ENCODE results near the gene OR2A2. TPM values are rescaled to one million over a fixed set of nuclear protein-coding genes. Genes with fewer than 3 reads are reported as not detected.

Gene OR2A2
- total and polyA plus RNA-seq, 2 donors (not counting 1 experiment from before 2014, with no cell fraction given), result not detected

GRCh38 chr7:144113651-144114050 lies 4.3 kb downstream of the OR2A2 start:
- no peak overlapping the region for H3K4me3 ChIP-seq (ENCODE audit: control extremely low read depth in 1 of 5, extremely low read depth in 1 of 5, insufficient read depth in 1 of 5, low read depth in 2 of 5, low read length in 4 of 5)
- ATAC-seq (ENCODE audit: low read depth) (no peak), DNase-seq (no peak)
- H3K36me3 ChIP-seq (replicated peaks in 1 of 2; ENCODE audit: control extremely low read depth in 1 of 2, control insufficient read depth in 1 of 2, extremely low read depth in 1 of 2, insufficient read depth in 2 of 2, low read length in 1 of 2), result no peaks in the 10 kb centered on the region
- Mint-ChIP-seq H3K4me1 (no peaks in the 10 kb centered on the region), H3K9me3 (ENCODE audit: insufficient read depth) (no peaks in the 10 kb centered on the region), H3K4me3 (no peak overlapping the region), H3K27ac (no peak overlapping the region), H3K27me3 (peaks cover 15% of the 10 kb centered on the region)
- no peaks in the 10 kb centered on the region for H3K79me2 ChIP-seq (ENCODE audit: control insufficient read depth, insufficient read depth, low read length)
- no peak for TF ChIP-seq EZH2 (IDR thresholded peaks at IDR 0.05; ENCODE audit: borderline replicate concordance, insufficient read depth, low read depth, low read length, poor library complexity, severe bottlenecking)
- TF ChIP-seq CTCF (IDR thresholded peaks at IDR 0.05), result no peak
- ChIA-PET POLR2A (no interaction called here), CTCF (interaction anchor here (0.5 to 1.3 kb wide), 2 partner anchors 14 to 38 kb away, joined by 3 to 4 read pairs; no protein-coding TSS in a partner anchor)
- no peak overlapping the region for H3K9ac ChIP-seq (ENCODE audit: low read length)
- H3K27ac ChIP-seq (ENCODE audit: low read length in 2 of 2), result no peak overlapping the region
- intact Hi-C loops (cut with micrococcal nuclease), result no loop called here
- no peaks in the 10 kb centered on the region for H3K9me3 ChIP-seq (ENCODE audit: control extremely low read depth in 1 of 3, control insufficient read depth in 2 of 3, insufficient read depth in 1 of 3, low read length in 2 of 3)
- H3K4me1 ChIP-seq (ENCODE audit: control insufficient read depth in 2 of 2, insufficient read depth in 2 of 2, low read length in 2 of 2), result no peaks in the 10 kb centered on the region
- no peaks in the 10 kb centered on the region for H3K27me3 ChIP-seq (replicated peaks in 1 of 4; ENCODE audit: control extremely low read depth in 1 of 4, control insufficient read depth in 3 of 4, insufficient read depth in 4 of 4, low read length in 3 of 4)
- WGBS (ENCODE audit: insufficient coverage), result no CpG with 5 or more reads among the region's 1 CpG
- no peak overlapping the region for H3K4me2 ChIP-seq (replicated peaks; ENCODE audit: low read depth, low read length, poor library complexity, severe bottlenecking)
- no peaks in the 10 kb centered on the region for H4K20me1 ChIP-seq (ENCODE audit: control insufficient read depth, insufficient read depth, low read length, poor library complexity, severe bottlenecking)
- H2AFZ ChIP-seq (ENCODE audit: insufficient read depth, low read depth, low read length, poor library complexity, severe bottlenecking), result no peak overlapping the region

- no peaks in the 10 kb centered on the region for H3K4me1 ChIP-seq (ENCODE audit: control insufficient read depth in 2 of 2, insufficient read depth in 2 of 2, low read length in 2 of 2)
- no peak overlapping the region for H3K4me2 ChIP-seq (replicated peaks; ENCODE audit: low read depth, low read length, poor library complexity, severe bottlenecking)
- Mint-ChIP-seq H3K9me3 (ENCODE audit: insufficient read depth) (no peaks in the 10 kb centered on the region), H3K4me1 (no peaks in the 10 kb centered on the region), H3K27ac (no peak overlapping the region), H3K4me3 (no peak overlapping the region), H3K27me3 (peaks cover 6% of the 10 kb centered on the region)
- no peaks in the 10 kb centered on the region for H4K20me1 ChIP-seq (ENCODE audit: control insufficient read depth, insufficient read depth, low read length, poor library complexity, severe bottlenecking)
- H2AFZ ChIP-seq (ENCODE audit: insufficient read depth, low read depth, low read length, poor library complexity, severe bottlenecking), result no peak overlapping the region
- no peaks in the 10 kb centered on the region for H3K36me3 ChIP-seq (replicated peaks in 1 of 2; ENCODE audit: control extremely low read depth in 1 of 2, control insufficient read depth in 1 of 2, extremely low read depth in 1 of 2, insufficient read depth in 2 of 2, low read length in 1 of 2)
- ChIA-PET POLR2A (no interaction called here), CTCF (no interaction called here)
- no peak overlapping the region for H3K4me3 ChIP-seq (ENCODE audit: control extremely low read depth in 1 of 5, extremely low read depth in 1 of 5, insufficient read depth in 1 of 5, low read depth in 2 of 5, low read length in 4 of 5)
- no peaks in the 10 kb centered on the region for H3K79me2 ChIP-seq (ENCODE audit: control insufficient read depth, insufficient read depth, low read length)
- no peak overlapping the region for H3K9ac ChIP-seq (ENCODE audit: low read length)
- intact Hi-C loops (cut with micrococcal nuclease), result no loop called here
- TF ChIP-seq EZH2 (IDR thresholded peaks at IDR 0.05; ENCODE audit: borderline replicate concordance, insufficient read depth, low read depth, low read length, poor library complexity, severe bottlenecking) (no peak), CTCF (IDR thresholded peaks at IDR 0.05) (no peak)
- ATAC-seq (ENCODE audit: low read depth), result no peak
- no peaks in the 10 kb centered on the region for H3K27me3 ChIP-seq (replicated peaks in 1 of 4; ENCODE audit: control extremely low read depth in 1 of 4, control insufficient read depth in 3 of 4, insufficient read depth in 4 of 4, low read length in 3 of 4)
- WGBS (ENCODE audit: insufficient coverage), result 76% methylated on average over 8 of the region's 8 CpGs
- no peak for DNase-seq
- peaks cover 0 to 4% (median 0%) of the 10 kb centered on the region in 3 donors for H3K9me3 ChIP-seq (ENCODE audit: control extremely low read depth in 1 of 3, control insufficient read depth in 2 of 3, insufficient read depth in 1 of 3, low read length in 2 of 3)
- H3K27ac ChIP-seq (ENCODE audit: low read length in 2 of 2), result no peak overlapping the region
Observed at GRCh38 chr7:144118341-144118740, 9.0 kb downstream of the OR2A2 start.
